Testis (tissue), 2 donors: ENCODE measurements around the gene EHMT1.

Source experiments
- CTCF ChIP-seq, 3 experiments: fragments of 450-650 bp in 2 of 3; fragments of 200-600 bp in 1 of 3; sonication (generic) in 1 of 3; IDR thresholded peaks; one replicate each; pipeline ENCODE4 v1.5.1; 2016 to 2019; ENCODE audit warnings: antibody characterized with exemption in 3 of 3, mild to moderate bottlenecking in 2 of 3, moderate library complexity in 1 of 3
- POLR2A ChIP-seq: fragments of 450-650 bp; IDR thresholded peaks from one replicate; pipeline ENCODE4 v1.6.1; 2017; ENCODE audit warnings: antibody characterized with exemption, mild to moderate bottlenecking, moderate library complexity

GRCh38 chr9:137827908-137828526 lies 209.2 kb downstream of the EHMT1 start:
- no peak for TF ChIP-seq CTCF (IDR thresholded peaks at IDR 0.05)
- TF ChIP-seq POLR2A: no peak
